GM23248 (cell line): Measurements from ENCODE around the gene SFMBT2.

ENCODE experiments used
- EZH2 ChIP-seq: fragments of 200-600 bp; sonication (generic); IDR thresholded peaks from 2 replicates; pipeline ENCODE4 v1.6.1; 2018; ENCODE audit warnings: antibody characterized with exemption, mild to moderate bottlenecking; ENCODE audit not compliant: insufficient read depth, poor library complexity, severe bottlenecking
- EZH2phosphoT487 ChIP-seq: fragments of 200-600 bp; sonication (generic); IDR thresholded peaks from 2 replicates; pipeline ENCODE4 v1.6.1; 2018; ENCODE audit warnings: antibody characterized with exemption, moderate library complexity, mild to moderate bottlenecking, low read depth; ENCODE audit not compliant: insufficient read depth

- TF ChIP-seq EZH2phosphoT487 (no peak), EZH2 (no peak)
These were observed 45.6 kb downstream of the SFMBT2 start for GRCh38 chr10:7365027-7365745.
